Right lobe of liver (tissue), 4 donors: ENCODE data around the gene EEF1AKMT3.

Source experiments
- CTCF ChIP-seq, 4 donors: fragments of 200-600 bp in 3 of 4; fragments of 450-650 bp in 1 of 4; IDR thresholded peaks; one replicate each; pipeline versions ENCODE4 v1.5.1 to v1.8.0; 2016 to 2022; ENCODE audit warnings: antibody characterized with exemption in 4 of 4, mild to moderate bottlenecking in 2 of 4
- POLR2A ChIP-seq: fragments of 450-650 bp; IDR thresholded peaks from one replicate; pipeline ENCODE4 v1.6.1; 2017; ENCODE audit warnings: antibody characterized with exemption, mild to moderate bottlenecking
- donor health status: DM: no; HTN: no; CAD: no.
- donor health status: DM: no; HTN: no; CAD: no.
- donor health status: DM: no; HTN: yes; CAD: no.

- TF ChIP-seq CTCF (IDR thresholded peaks at IDR 0.05) = no peak
- no peak for TF ChIP-seq POLR2A
Measured at GRCh38 chr12:57723630-57723962, 48.8 kb upstream of the EEF1AKMT3 start.
